Anterior cingulate cortex (tissue), 58 donors: ENCODE measurements around the gene NME7.
A peak's percentile ranks its signal among the peaks of the same experiment; 100 is the strongest.
"Not testable (repeated sequence)": the region's sequence is repeated elsewhere in the genome, so short reads cannot be mapped to it uniquely, and the experiment has no call there.

Experiments used
- DNase-seq, 58 donors: peaks; one replicate each; lab custom pipeline; 2025; lab: John Stamatoyannopoulos, UW

NME7 gene

GRCh38 chr1:169180174-169180573, 187.4 kb downstream of the NME7 start:
- DNase-seq: no peak

GRCh38 chr1:169179431-169179830, 188.2 kb downstream of the NME7 start:
- not testable (repeated sequence) for DNase-seq

GRCh38 chr1:169175461-169175860, 192.1 kb downstream of the NME7 start:
- DNase-seq: no peak

- peak in 4 of 58 donors; percentile 6 to 26 (median 14) for DNase-seq
Observed at GRCh38 chr1:169163059-169163458, 204.5 kb downstream of the NME7 start.

GRCh38 chr1:169161496-169162194, 206.0 kb downstream of the NME7 start:
- no peak for DNase-seq

- peak in 2 of 58 donors; percentile 10 to 30 for DNase-seq
Observed at GRCh38 chr1:169160845-169161495, 206.6 kb downstream of the NME7 start.

- DNase-seq: no peak
Observed at GRCh38 chr1:169156580-169156979, 211.0 kb downstream of the NME7 start.

GRCh38 chr1:169155675-169156074, 211.9 kb downstream of the NME7 start:
- no peak for DNase-seq

GRCh38 chr1:169151338-169151837, 216.2 kb downstream of the NME7 start:
- DNase-seq: no peak

- DNase-seq: no peak
Observed at GRCh38 chr1:169150641-169151337, 216.8 kb downstream of the NME7 start.

- DNase-seq: no peak
Observed at GRCh38 chr1:169149555-169150286, 217.9 kb downstream of the NME7 start.

- no peak for DNase-seq
Observed at GRCh38 chr1:169148472-169149252, 218.9 kb downstream of the NME7 start.

- DNase-seq: no peak
Observed at GRCh38 chr1:169146576-169147214, 220.9 kb downstream of the NME7 start.

GRCh38 chr1:169144941-169145626, 222.5 kb downstream of the NME7 start:
- no peak for DNase-seq

GRCh38 chr1:169143984-169144383, 223.6 kb downstream of the NME7 start:
- no peak for DNase-seq

GRCh38 chr1:169143346-169143745, 224.3 kb downstream of the NME7 start:
- DNase-seq: no peak

- no peak for DNase-seq
Observed at GRCh38 chr1:169142129-169142528, 225.5 kb downstream of the NME7 start.

GRCh38 chr1:169141356-169141755, 226.2 kb downstream of the NME7 start:
- DNase-seq: no peak
